ENCODE measurements around the gene ATRNL1.

DNA sequence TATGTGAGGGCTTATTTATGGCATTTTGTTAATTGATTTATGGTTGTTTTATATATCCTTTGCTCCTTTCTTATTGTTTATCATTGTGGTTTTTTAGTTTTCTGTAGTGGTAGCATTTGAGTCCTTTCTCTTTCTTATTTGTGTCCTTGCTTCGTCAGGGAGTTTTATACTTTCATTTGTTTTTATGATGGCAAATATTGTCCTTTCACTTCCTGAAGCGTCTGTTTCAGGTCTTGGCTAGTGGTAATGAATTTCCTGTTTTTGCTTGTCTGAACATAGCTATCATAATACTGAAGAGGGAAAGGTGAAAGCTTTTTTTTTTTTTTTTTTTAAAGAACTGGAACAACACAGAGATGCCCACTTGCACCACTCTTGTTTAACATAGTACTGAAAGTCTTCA is 228.2 kb downstream of the ATRNL1 start:
- TF ChIP-seq, protein P1, sequence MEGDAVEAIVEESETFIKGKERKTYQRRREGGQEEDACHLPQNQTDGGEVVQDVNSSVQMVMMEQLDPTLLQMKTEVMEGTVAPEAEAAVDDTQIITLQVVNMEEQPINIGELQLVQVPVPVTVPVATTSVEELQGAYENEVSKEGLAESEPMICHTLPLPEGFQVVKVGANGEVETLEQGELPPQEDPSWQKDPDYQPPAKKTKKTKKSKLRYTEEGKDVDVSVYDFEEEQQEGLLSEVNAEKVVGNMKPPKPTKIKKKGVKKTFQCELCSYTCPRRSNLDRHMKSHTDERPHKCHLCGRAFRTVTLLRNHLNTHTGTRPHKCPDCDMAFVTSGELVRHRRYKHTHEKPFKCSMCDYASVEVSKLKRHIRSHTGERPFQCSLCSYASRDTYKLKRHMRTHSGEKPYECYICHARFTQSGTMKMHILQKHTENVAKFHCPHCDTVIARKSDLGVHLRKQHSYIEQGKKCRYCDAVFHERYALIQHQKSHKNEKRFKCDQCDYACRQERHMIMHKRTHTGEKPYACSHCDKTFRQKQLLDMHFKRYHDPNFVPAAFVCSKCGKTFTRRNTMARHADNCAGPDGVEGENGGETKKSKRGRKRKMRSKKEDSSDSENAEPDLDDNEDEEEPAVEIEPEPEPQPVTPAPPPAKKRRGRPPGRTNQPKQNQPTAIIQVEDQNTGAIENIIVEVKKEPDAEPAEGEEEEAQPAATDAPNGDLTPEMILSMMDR (IDR thresholded peaks at IDR 0.05) = no peak
- no peak for TF ChIP-seq POLR2AphosphoS5 (IDR thresholded peaks at IDR 0.05; ENCODE audit: insufficient read depth in 1 of 2, low read depth in 1 of 2)
